Muscle of back (tissue), 11 donors: ENCODE measurements around the gene ANO6. TPM values are rescaled to one million over a fixed set of nuclear protein-coding genes. Genes with fewer than 3 reads are reported as not detected.

Source experiments
- DNase-seq, 3 donors: peaks; one replicate each; pipeline versions ENCODE4 v3.0.0 to v3.0.0-alpha.2; 2013
- polyA plus RNA-seq, 10 donors: library from polyadenylated mRNA; unstranded; fragments of 120-200 nt; gene quantifications; one replicate each; pipeline ENCODE4 v1.2.1, GENCODE V29; 2013; ENCODE audit not compliant: insufficient read length in 10 of 10

Gene ANO6
- polyA plus RNA-seq, 10 donors: 51.2 to 74.9 (median 61.3) TPM

- DNase-seq: no peak
Observed at GRCh38 chr12:45208604-45209487, 7.0 kb upstream of the ANO6 start.

GRCh38 chr12:45209784-45210183 lies 6.1 kb upstream of the ANO6 start:
- DNase-seq: no peak

GRCh38 chr12:45212064-45212463 lies 3.8 kb upstream of the ANO6 start:
- no peak for DNase-seq

GRCh38 chr12:45213107-45213506 lies 2.8 kb upstream of the ANO6 start:
- no peak for DNase-seq

GRCh38 chr12:45214071-45214470 lies 1.8 kb upstream of the ANO6 start:
- DNase-seq: no peak

GRCh38 chr12:45214749-45215418 lies 1.0 kb upstream of the ANO6 start:
- DNase-seq: peak in 2 of 3 donors; percentile 55 to 78

GRCh38 chr12:45216230-45216982 lies 511 bp downstream of the ANO6 start:
- peak; percentile 42 to 91 (median 68) for DNase-seq

- DNase-seq: no peak
Observed at GRCh38 chr12:45216983-45217485, 1.1 kb downstream of the ANO6 start.

GRCh38 chr12:45217846-45218245 lies 2.0 kb downstream of the ANO6 start:
- DNase-seq: peak in 1 of 3 donors; percentile 40

GRCh38 chr12:45219621-45220020 lies 3.7 kb downstream of the ANO6 start:
- no peak for DNase-seq

GRCh38 chr12:45220363-45220931 lies 4.6 kb downstream of the ANO6 start:
- DNase-seq: no peak

- no peak for DNase-seq
Observed at GRCh38 chr12:45220969-45221368, 5.1 kb downstream of the ANO6 start.

- DNase-seq: no peak
Observed at GRCh38 chr12:45223868-45224267, 8.0 kb downstream of the ANO6 start.

GRCh38 chr12:45224311-45224710 lies 8.4 kb downstream of the ANO6 start:
- no peak for DNase-seq

GRCh38 chr12:45226021-45226420 lies 10.1 kb downstream of the ANO6 start:
- DNase-seq: no peak

- no peak for DNase-seq
Observed at GRCh38 chr12:45227316-45228067, 11.6 kb downstream of the ANO6 start.

- DNase-seq: no peak
Observed at GRCh38 chr12:45231515-45232145, 15.7 kb downstream of the ANO6 start.

GRCh38 chr12:45232146-45232755 lies 16.4 kb downstream of the ANO6 start:
- DNase-seq: no peak

- DNase-seq: peak in 1 of 3 donors; percentile 92
Observed at GRCh38 chr12:45232756-45233372, 17.0 kb downstream of the ANO6 start.
